Thyroid gland (tissue), 4 donors: ENCODE results near the gene ZFYVE26.

Experiments
- CTCF ChIP-seq, 6 experiments: fragments of 200-600 bp in 3 of 6; fragments of 450-650 bp in 3 of 6; sonication (generic) in 3 of 6; IDR thresholded peaks; one replicate each; pipeline ENCODE4 v1.5.1; 2016 to 2019; ENCODE audit warnings: antibody characterized with exemption in 6 of 6, mild to moderate bottlenecking in 2 of 6, inconsistent platforms in 1 of 6, moderate library complexity in 1 of 6
- POLR2A ChIP-seq, 2 donors: fragments of 450-650 bp; IDR thresholded peaks; one replicate each; pipeline ENCODE4 v1.6.1; 2017; ENCODE audit warnings: antibody characterized with exemption in 2 of 2, mild to moderate bottlenecking in 2 of 2, moderate library complexity in 1 of 2

- no peak for TF ChIP-seq POLR2A (IDR thresholded peaks at IDR 0.05)
- no peak for TF ChIP-seq CTCF (IDR thresholded peaks at IDR 0.05)
Measured at GRCh38 chr14:67765192-67765834, 51.1 kb downstream of the ZFYVE26 start.
